PC-3 (cell line): ENCODE results near the gene GTPBP6. TPM values are rescaled to one million over a fixed set of nuclear protein-coding genes. Genes with fewer than 3 reads are reported as not detected.

Source experiments
- ATAC-seq: fragments of 200-7000 bp; cut with Tn5 transposase; 2 replicates; pipeline ENCODE4 v1.9.1; 2020; ENCODE audit warnings: mild to moderate bottlenecking, moderate library complexity
- BruUV-seq: library from RNA; stranded (reverse); fragments of 400-500 nt; replicated peaks from 2 replicates; lab custom pipeline; 2021; lab: Mats Ljungman, UMichigan
- CTCF ChIA-PET: fragments of 300-600 bp; sonication (Branson Sonifier 250); formaldehyde crosslinking; loops from one replicate; lab custom pipeline; 2022; ENCODE audit warnings: antibody characterized with exemption; lab: Charles Lee
- POLR2A ChIA-PET: fragments of 300-600 bp; sonication (Branson Sonifier 250); formaldehyde crosslinking; loops from one replicate; lab custom pipeline; 2022; ENCODE audit warnings: antibody characterized with exemption; ENCODE audit not compliant: unreplicated experiment; lab: Charles Lee
- DNase-seq: peaks from one replicate; pipeline ENCODE4 v3.0.0-alpha.2; 2015
- H2AFZ ChIP-seq: fragments of 300-600 bp; sonication (generic); 2 replicates; pipeline ENCODE4 v1.6.0; 2016; ENCODE audit warnings: antibody characterized with exemption, low read length
- H3F3A ChIP-seq: fragments of 300-600 bp; sonication (generic); one replicate; pipeline ENCODE4 v1.6.0; 2017; ENCODE audit warnings: antibody characterized with exemption, low read length, control low read depth, mild to moderate bottlenecking; ENCODE audit not compliant: unreplicated experiment
- H3K27ac ChIP-seq: fragments of 300-600 bp; sonication (generic); 2 replicates; pipeline ENCODE4 v1.5.1; 2016; ENCODE audit warnings: mild to moderate bottlenecking, low read length
- H3K27me3 ChIP-seq: fragments of 300-600 bp; sonication (generic); 2 replicates; pipeline ENCODE4 v1.6.1; 2016; ENCODE audit warnings: low read length, mixed read lengths
- H3K36me3 ChIP-seq: fragments of 300-600 bp; sonication (generic); 2 replicates; pipeline ENCODE4 v1.6.1; 2016; ENCODE audit warnings: low read depth, mixed run types, low read length, mixed read lengths
- H3K4me1 ChIP-seq: fragments of 300-600 bp; sonication (generic); 2 replicates; pipeline ENCODE4 v1.5.1; 2016; ENCODE audit warnings: low read length; ENCODE audit not compliant: insufficient read depth
- H3K4me2 ChIP-seq: fragments of 300-600 bp; sonication (generic); 2 replicates; pipeline ENCODE4 v1.6.0; 2016; ENCODE audit warnings: low read length
- H3K4me3 ChIP-seq: fragments of 300-600 bp; sonication (generic); 2 replicates; pipeline ENCODE4 v1.5.1; 2016; ENCODE audit warnings: mild to moderate bottlenecking, low read length, mixed read lengths
- H3K79me2 ChIP-seq: fragments of 300-600 bp; sonication (generic); 2 replicates; pipeline ENCODE4 v1.6.1; 2017; ENCODE audit warnings: low read length, mixed read lengths
- H3K9ac ChIP-seq: fragments of 300-600 bp; sonication (generic); 2 replicates; pipeline ENCODE4 v1.6.0; 2016; ENCODE audit warnings: mild to moderate bottlenecking, low read length
- H3K9me2 ChIP-seq: fragments of 300-600 bp; sonication (generic); replicated peaks from 2 replicates; pipeline ENCODE4 v1.6.1; 2016; ENCODE audit warnings: mixed run types, low read length, mixed read lengths
- H3K9me3 ChIP-seq: fragments of 300-600 bp; sonication (generic); 2 replicates; pipeline ENCODE4 v1.6.1; 2016; ENCODE audit warnings: low read length, mixed read lengths
- H4K20me1 ChIP-seq: fragments of 300-600 bp; sonication (generic); 2 replicates; pipeline ENCODE4 v1.6.1; 2016; ENCODE audit warnings: low read length, mixed read lengths
- CTCF ChIP-seq: fragments of 300-600 bp; sonication (generic); conservative IDR thresholded peaks from 2 replicates; pipeline ENCODE4 v1.5.1; 2017; ENCODE audit warnings: antibody characterized with exemption, low read depth, mild to moderate bottlenecking, low read length
- EZH2 ChIP-seq: fragments of 300-600 bp; sonication (generic); IDR thresholded peaks from one replicate; pipeline ENCODE4 v1.6.1; 2017; ENCODE audit warnings: antibody characterized with exemption, mild to moderate bottlenecking, low read length; ENCODE audit not compliant: unreplicated experiment
- EZH2phosphoT487 ChIP-seq: fragments of 300-600 bp; sonication (generic); IDR thresholded peaks from 2 replicates; pipeline ENCODE4 v1.6.1; 2018; ENCODE audit warnings: mild to moderate bottlenecking, antibody characterized with exemption, low read length, borderline replicate concordance
- intact Hi-C: fragments of 100-400 bp; cut with micrococcal nuclease; formaldehyde crosslinking; loops from 2 replicates; pipeline ENCODE4 v1.9.0; 2023
- total RNA-seq: library from RNA; depleted of rRNA; stranded (reverse); fragments of >200 nt; gene quantifications from 2 replicates; pipeline ENCODE4 v1.2.3, GENCODE V29; 2014

Gene GTPBP6
- total RNA-seq, 1 experiment from 2014 or later, result 38.8 TPM

GRCh38 chrX:262381-262909 is 56.2 kb downstream of the GTPBP6 start:
- no peaks in the 10 kb centered on the region for H3K36me3 ChIP-seq
- H3K4me2 ChIP-seq, result no peak overlapping the region
- no TSS peak for BruUV-seq
- H3F3A ChIP-seq, result no peaks in the 10 kb centered on the region
- H3K9me3 ChIP-seq, result no peaks in the 10 kb centered on the region
- POLR2A ChIA-PET, result no interaction called here
- no peak overlapping the region for H2AFZ ChIP-seq
- H3K9me2 ChIP-seq, result no peaks in the 10 kb centered on the region
- H4K20me1 ChIP-seq, result no peaks in the 10 kb centered on the region
- peak overlapping the region; percentile 65 for H3K27ac ChIP-seq
- ATAC-seq (no peak), DNase-seq (no peak)
- CTCF ChIA-PET, result no interaction called here
- H3K4me3 ChIP-seq, result no peak overlapping the region
- H3K79me2 ChIP-seq, result no peaks in the 10 kb centered on the region
- TF ChIP-seq CTCF, result no peak
- no peak for TF ChIP-seq EZH2
- no peak for TF ChIP-seq EZH2phosphoT487
- H3K4me1 ChIP-seq, result peaks cover 17% of the 10 kb centered on the region
- no peak overlapping the region for H3K9ac ChIP-seq
- intact Hi-C loops, result no loop called here
- no peaks in the 10 kb centered on the region for H3K27me3 ChIP-seq

DNA sequence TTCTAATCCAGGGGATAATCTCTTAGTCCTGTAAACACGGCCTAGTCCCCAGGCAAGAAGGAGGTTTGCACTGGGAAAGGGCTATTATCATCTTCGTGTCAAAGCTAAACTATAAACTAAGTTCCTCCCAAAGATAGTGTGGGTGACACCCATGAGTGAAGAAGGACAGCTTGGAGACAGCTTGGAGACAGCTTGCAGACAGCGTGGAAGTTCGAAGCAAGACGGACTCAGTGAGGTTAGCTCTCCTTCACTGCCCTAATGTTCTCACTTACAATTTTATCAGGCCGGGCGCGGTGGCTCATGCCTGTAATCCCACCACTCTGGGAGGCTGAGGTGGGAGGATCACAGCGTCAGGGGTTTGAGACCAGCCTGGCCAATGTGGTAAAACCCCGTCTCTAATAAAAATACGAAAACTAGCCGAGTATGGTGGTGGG is 56.7 kb downstream of the GTPBP6 start:
- POLR2A ChIA-PET, result no interaction called here

More for the DNA sequence above, 56.7 kb downstream of the GTPBP6 start:
- Histone ChIP-seq H4K20me1 (no peaks in the 10 kb centered on the region), H3F3A (no peaks in the 10 kb centered on the region), H3K27me3 (no peaks in the 10 kb centered on the region), H3K27ac (peak overlapping the region; percentile 65), H3K36me3 (no peaks in the 10 kb centered on the region), H3K9ac (no peak overlapping the region; the same call in 1 of the 2 replicates), H3K79me2 (no peaks in the 10 kb centered on the region), H3K9me3 (no peaks in the 10 kb centered on the region), H3K4me2 (peak overlapping the region; percentile 60), H2AFZ (peak overlapping the region; percentile 65), H3K4me1 (peaks cover 17% of the 10 kb centered on the region), H3K9me2 (no peaks in the 10 kb centered on the region), H3K4me3 (no peak overlapping the region)
- CTCF ChIA-PET, result no interaction called here
- no TSS peak for BruUV-seq
- no peak for DNase-seq
- no peak for TF ChIP-seq CTCF
- TF ChIP-seq EZH2phosphoT487, result no peak
- TF ChIP-seq EZH2, result no peak
- no peak; the same call in 1 of the 2 replicates for ATAC-seq
- intact Hi-C loops, result no loop called here
